K562 (cell line): ENCODE data around the gene LRRC57. TPM values are rescaled to one million over a fixed set of nuclear protein-coding genes. Genes with fewer than 3 reads are reported as not detected.
A peak's percentile ranks its signal among the peaks of the same experiment; 100 is the strongest.

Experiments used
- ATF1 ChIP-seq, 2 experiments: fragments of 450-650 bp in 1 of 2; IDR thresholded peaks; 2 replicates each; pipeline ENCODE4 v1.6.1; 2016; ENCODE audit warnings: missing compliant biosample characterization in 1 of 2, missing genetic modification characterization in 1 of 2
- BRD4 ChIP-seq: fragments of 200-600 bp; sonication (generic); IDR thresholded peaks from 2 replicates; pipeline ENCODE4 v1.6.1; 2017; ENCODE audit warnings: inconsistent platforms
- CREB1 ChIP-seq, 2 experiments: sonication (generic) in 1 of 2; formaldehyde crosslinking in 1 of 2; IDR thresholded peaks; 2 replicates each; pipeline versions ENCODE4 v1.6.1 to v1.8.0; 2012 to 2022; ENCODE audit warnings: inconsistent platforms in 1 of 2, mild to moderate bottlenecking in 1 of 2, missing genetic modification reagents in 1 of 2, moderate library complexity in 1 of 2
- CXXC5 ChIP-seq: fragments of 250-450 bp; sonication (Bioruptor Pico); IDR thresholded peaks from 2 replicates; pipeline ENCODE4 v1.8.0; 2022; ENCODE audit warnings: inconsistent platforms, mild to moderate bottlenecking, moderate library complexity
- E2F5 ChIP-seq: sonication (generic); formaldehyde crosslinking; IDR thresholded peaks from 2 replicates; pipeline ENCODE4 v1.8.0; 2022; ENCODE audit warnings: mild to moderate bottlenecking, missing genetic modification reagents
- ELF1 ChIP-seq: fragments of 200-800 bp; sonication (Bioruptor generic); IDR thresholded peaks from 2 replicates; pipeline ENCODE4 v1.6.1; 2016; ENCODE audit warnings: missing genetic modification characterization, missing compliant biosample characterization
- GTF2E2 ChIP-seq: fragments of 200-800 bp; sonication (Bioruptor generic); IDR thresholded peaks from 2 replicates; pipeline ENCODE4 v1.6.1; 2016; ENCODE audit warnings: missing genetic modification characterization, missing compliant biosample characterization
- HMGN3 ChIP-seq: IDR thresholded peaks from 2 replicates; pipeline ENCODE4 v1.6.1; 2011; ENCODE audit warnings: borderline replicate concordance, low read depth, mild to moderate bottlenecking, mixed read lengths, low read length; ENCODE audit not compliant: insufficient read length; ENCODE audit errors: extremely low read depth
- MCM7 ChIP-seq, 2 experiments: fragments of 450-650 bp; IDR thresholded peaks; 2 replicates each; pipeline ENCODE4 v1.6.1; 2016 to 2018
- PHB2 ChIP-seq: fragments of 450-650 bp; IDR thresholded peaks from 2 replicates; pipeline ENCODE4 v1.6.1; 2017; ENCODE audit warnings: low read depth
- POLR2AphosphoS2 ChIP-seq: IDR thresholded peaks from 2 replicates; pipeline ENCODE4 v1.6.1; 2012; ENCODE audit warnings: low read length, improper control_type of control experiment
- PPARD ChIP-seq: fragments of 250-450 bp; sonication (Bioruptor Pico); IDR thresholded peaks from 2 replicates; pipeline ENCODE4 v1.8.0; 2022; ENCODE audit warnings: inconsistent platforms, mild to moderate bottlenecking, moderate library complexity
- RBM14 ChIP-seq: fragments of 200-400 bp; formaldehyde crosslinking; IDR thresholded peaks from 2 replicates; pipeline ENCODE4 v1.6.1; 2018; ENCODE audit warnings: low read depth, mild to moderate bottlenecking, low read length, moderate library complexity, borderline replicate concordance; ENCODE audit not compliant: insufficient read depth
- SIX5 ChIP-seq, 2 experiments: IDR thresholded peaks; 2 replicates each; pipeline ENCODE4 v1.6.1; 2011; ENCODE audit warnings: low read length in 2 of 2, borderline replicate concordance in 1 of 2, low read depth in 1 of 2, mild to moderate bottlenecking in 1 of 2, moderate library complexity in 1 of 2; ENCODE audit not compliant: insufficient read depth in 1 of 2
- SUPT5H ChIP-seq: fragments of 450-650 bp; IDR thresholded peaks from 2 replicates; pipeline ENCODE4 v1.6.1; 2016
- TAF9B ChIP-seq: fragments of 450-650 bp; IDR thresholded peaks from 2 replicates; pipeline ENCODE4 v1.6.1; 2018; ENCODE audit warnings: mild to moderate bottlenecking; ENCODE audit not compliant: partially characterized antibody
- USF1 ChIP-seq: sonication (generic); formaldehyde crosslinking; IDR thresholded peaks from 2 replicates; pipeline ENCODE4 v1.9.0; 2022; ENCODE audit warnings: mild to moderate bottlenecking, missing genetic modification reagents
- USF2 ChIP-seq: sonication (generic); formaldehyde crosslinking; IDR thresholded peaks from 2 replicates; pipeline ENCODE4 v1.5.0; 2020; ENCODE audit warnings: missing genetic modification reagents
- ZNF165 ChIP-seq: fragments of 250-450 bp; sonication (Bioruptor Pico); IDR thresholded peaks from 2 replicates; pipeline ENCODE4 v1.4.0; 2020; ENCODE audit warnings: borderline replicate concordance
- ZNF232 ChIP-seq: sonication (generic); formaldehyde crosslinking; IDR thresholded peaks from 2 replicates; pipeline ENCODE4 v1.8.0; 2022; ENCODE audit warnings: mild to moderate bottlenecking, missing genetic modification reagents
- ZNF41 ChIP-seq: fragments of 250-450 bp; sonication (Bioruptor Pico); conservative IDR thresholded peaks from 2 replicates; pipeline ENCODE4 v1.4.0; 2020; ENCODE audit warnings: mild to moderate bottlenecking
- ZNF512 ChIP-seq: IDR thresholded peaks from 2 replicates; pipeline ENCODE4 v1.6.1; 2016; ENCODE audit warnings: missing genetic modification characterization, missing compliant biosample characterization
- ZNF644 ChIP-seq: fragments of 200-800 bp; sonication (Bioruptor generic); IDR thresholded peaks from 2 replicates; pipeline ENCODE4 v1.6.1; 2016; ENCODE audit warnings: low read depth, missing genetic modification characterization, missing compliant biosample characterization
- ZZZ3 ChIP-seq: fragments of 450-650 bp; IDR thresholded peaks from 2 replicates; pipeline ENCODE4 v1.6.1; 2016; ENCODE audit warnings: antibody characterized with exemption, mild to moderate bottlenecking, moderate library complexity
- polyA plus RNA-seq, 8 experiments: library from polyadenylated mRNA; depleted of rRNA in 4 of 8; stranded (reverse) in 5 of 8; unstranded in 3 of 8; fragments of >200 nt; fragmentation: Nextera tagmentation in 2 of 8; fragmentation: Illumina TruSeq in 1 of 8; extraction: Ambion mirVana in 2 of 8; extraction: Trizol in 1 of 8; gene quantifications; 2 replicates each; pipeline versions ENCODE4 v1.2.1 to v1.2.3, GENCODE V29; 2011 to 2014; ENCODE audit warnings: inconsistent platforms in 1 of 8, missing spikeins in 1 of 8
- total RNA-seq, 7 experiments: library from RNA; depleted of rRNA in 6 of 7; stranded (reverse); fragments of >200 nt in 6 of 7; fragmentation: Illumina TruSeq in 2 of 7; extraction: Trizol in 2 of 7; gene quantifications; 2 replicates each; pipeline versions ENCODE4 v1.2.1 to v1.2.3, GENCODE V29; 2011 to 2021; ENCODE audit warnings: low replicate concordance in 1 of 7

LRRC57 gene
- total and polyA plus RNA-seq, 9 of the 15 experiments (the other 6 are each of a cell fraction or from before 2014, with no cell fraction given) = 3.9 to 20.4 (median 14.8) TPM

- TF ChIP-seq E2F5 (CRISPR knock-in tag) (no peak), ZZZ3 (no peak), TAF9B (no peak), CREB1 (IDR thresholded peaks at IDR 0.05) (peak; percentile 27; the same call in 1 of the 2 replicates), CREB1 (CRISPR knock-in tag; IDR thresholded peaks at IDR 0.05) (no peak), ELF1 (tag) (no peak), SUPT5H (no peak), HMGN3 (peak; percentile 29), MCM7 (IDR thresholded peaks at IDR 0.05) (no peak), PPARD (CRISPR knock-in tag) (no peak), BRD4 (no peak), USF1 (no peak), POLR2AphosphoS2 (no peak), ZNF512 (tag) (no peak), ZNF232 (CRISPR knock-in tag) (no peak), PHB2 (no peak), ZNF644 (tag) (no peak), RBM14 (no peak), CXXC5 (CRISPR knock-in tag) (peak; percentile 42; the same call in 1 of the 2 replicates), ATF1 (CRISPR knock-in tag; IDR thresholded peaks at IDR 0.05) (no peak), ATF1 (tag; IDR thresholded peaks at IDR 0.05) (0 out of 2 replicates have a peak, but pooled peaks have one; percentile 3), SIX5 (IDR thresholded peaks at IDR 0.05; ENCODE audit: borderline replicate concordance in 1 of 2, insufficient read depth in 1 of 2, low read depth in 1 of 2, low read length in 2 of 2) (no peak), ZNF41 (CRISPR knock-in tag) (no peak), ZNF165 (CRISPR knock-in tag) (no peak), GTF2E2 (tag) (no peak), USF2 (no peak)
These were observed 35.6 kb upstream of the LRRC57 start (continued) for GRCh38 chr15:42584031-42584765.
